GM12878 (cell line): ENCODE results near the gene TTC23. TPM values are rescaled to one million over a fixed set of nuclear protein-coding genes. Genes with fewer than 3 reads are reported as not detected.
A peak's percentile ranks its signal among the peaks of the same experiment; 100 is the strongest.

Source experiments
- BACH1 ChIP-seq: fragments of 450-650 bp; IDR thresholded peaks from 2 replicates; pipeline ENCODE4 v1.6.1; 2017; ENCODE audit warnings: mild to moderate bottlenecking, borderline replicate concordance
- BCL11A ChIP-seq: IDR thresholded peaks from 2 replicates; pipeline ENCODE4 v1.6.1; 2011; ENCODE audit warnings: low read depth, low read length
- BRCA1 ChIP-seq: IDR thresholded peaks from 2 replicates; pipeline ENCODE4 v1.6.1; 2011; ENCODE audit warnings: low read depth, low read length, improper control_type of control experiment
- CBX3 ChIP-seq: fragments of 200-600 bp; sonication (generic); IDR thresholded peaks from 2 replicates; pipeline ENCODE4 v1.6.1; 2016; ENCODE audit warnings: low read depth, borderline replicate concordance
- EED ChIP-seq: sonication (generic); IDR thresholded peaks from 2 replicates; pipeline ENCODE4 v1.6.1; 2016; ENCODE audit warnings: antibody characterized with exemption, low read depth
- EP300 ChIP-seq, 2 experiments: fragments of 150-350 bp in 1 of 2; IDR thresholded peaks; 2 replicates each; pipeline ENCODE4 v1.6.1; 2011 to 2012; ENCODE audit warnings: low read depth in 2 of 2, low read length in 2 of 2, borderline replicate concordance in 1 of 2, improper control_type of control experiment in 1 of 2, inconsistent platforms in 1 of 2; ENCODE audit not compliant: control insufficient read depth in 1 of 2
- EZH2 ChIP-seq: IDR thresholded peaks from 2 replicates; pipeline ENCODE4 v1.6.1; 2012; ENCODE audit warnings: low read depth, mild to moderate bottlenecking, control low read depth, inconsistent platforms, low read length, borderline replicate concordance; ENCODE audit not compliant: control insufficient read depth
- IKZF1 ChIP-seq: fragments of 450-650 bp; conservative IDR thresholded peaks from 2 replicates; pipeline ENCODE4 v1.6.1; 2017; ENCODE audit warnings: antibody characterized with exemption, mild to moderate bottlenecking
- MYC ChIP-seq: IDR thresholded peaks from 2 replicates; pipeline ENCODE4 v1.6.1; 2011; ENCODE audit warnings: mild to moderate bottlenecking, low read length, moderate library complexity, inconsistent platforms; ENCODE audit not compliant: insufficient read depth, insufficient replicate concordance, insufficient read length, severe bottlenecking
- NFIC ChIP-seq: IDR thresholded peaks from 2 replicates; pipeline ENCODE4 v1.6.1; 2012; ENCODE audit warnings: low read depth, mild to moderate bottlenecking, inconsistent platforms, low read length, moderate library complexity
- NFXL1 ChIP-seq: fragments of 450-650 bp; IDR thresholded peaks from 2 replicates; pipeline ENCODE4 v1.6.1; 2017; ENCODE audit warnings: antibody characterized with exemption, mild to moderate bottlenecking, borderline replicate concordance
- POLR2AphosphoS2 ChIP-seq: IDR thresholded peaks from 2 replicates; pipeline ENCODE4 v1.6.1; 2011; ENCODE audit warnings: low read depth, mild to moderate bottlenecking, low read length, improper control_type of control experiment, moderate library complexity
- SIN3A ChIP-seq: IDR thresholded peaks from 2 replicates; pipeline ENCODE4 v1.6.1; 2012; ENCODE audit warnings: low read depth, low read length, improper control_type of control experiment
- SMAD1 ChIP-seq: fragments of 450-650 bp; IDR thresholded peaks from 2 replicates; pipeline ENCODE4 v1.6.1; 2018; ENCODE audit warnings: mild to moderate bottlenecking, low read depth; ENCODE audit not compliant: partially characterized antibody
- TARDBP ChIP-seq: IDR thresholded peaks from 2 replicates; pipeline ENCODE4 v1.6.1; 2016; ENCODE audit warnings: borderline replicate concordance
- TBL1XR1 ChIP-seq: IDR thresholded peaks from 2 replicates; pipeline ENCODE4 v1.6.1; 2012; ENCODE audit warnings: low read depth, low read length, improper control_type of control experiment
- ZNF207 ChIP-seq: fragments of 450-650 bp; IDR thresholded peaks from 2 replicates; pipeline ENCODE4 v1.6.1; 2014; ENCODE audit warnings: antibody characterized with exemption, mild to moderate bottlenecking, borderline replicate concordance
- ZNF384 ChIP-seq: IDR thresholded peaks from 2 replicates; pipeline ENCODE4 v1.6.1; 2012; ENCODE audit warnings: low read depth, mild to moderate bottlenecking, low read length, improper control_type of control experiment, borderline replicate concordance
- ZZZ3 ChIP-seq: IDR thresholded peaks from 2 replicates; pipeline ENCODE4 v1.6.1; 2011; ENCODE audit warnings: low read depth; ENCODE audit not compliant: control insufficient read depth, insufficient read length
- polyA plus RNA-seq, 11 experiments: library from polyadenylated mRNA; depleted of rRNA in 4 of 11; unstranded in 6 of 11; stranded (reverse) in 5 of 11; fragments of >200 nt; fragmentation: Nextera tagmentation in 4 of 11; fragmentation: Illumina TruSeq in 1 of 11; extraction: Ambion mirVana in 4 of 11; extraction: Trizol in 1 of 11; gene quantifications; 1 replicate in 1 of 11; 2 replicates in 10 of 11; pipeline versions ENCODE4 v1.2.1 to v1.2.3, GENCODE V29; 2011 to 2016; ENCODE audit warnings: inconsistent platforms in 2 of 11, missing spikeins in 2 of 11, low read depth in 1 of 11
- total RNA-seq, 4 experiments: library from RNA; depleted of rRNA in 3 of 4; stranded (reverse); fragments of >200 nt in 3 of 4; fragmentation: Illumina TruSeq in 1 of 4; extraction: Trizol in 1 of 4; gene quantifications; 2 replicates each; pipeline versions ENCODE4 v1.2.1 to v1.2.3, GENCODE V29; 2013 to 2021
- TF ChIP-seq, protein P1 (sequence below): fragments of 450-650 bp; formaldehyde crosslinking; IDR thresholded peaks from 2 replicates; pipeline ENCODE4 v1.4.0; 2022; ENCODE audit warnings: mild to moderate bottlenecking, moderate library complexity
- TF ChIP-seq, protein P2 (sequence below): fragments of 150-350 bp; IDR thresholded peaks from 2 replicates; pipeline ENCODE4 v1.6.1; 2014; ENCODE audit warnings: mild to moderate bottlenecking, low read depth, low read length
- TF ChIP-seq, protein P3 (sequence below): fragments of 450-650 bp; IDR thresholded peaks from 2 replicates; pipeline ENCODE4 v1.6.1; 2014; ENCODE audit warnings: mild to moderate bottlenecking
- TF ChIP-seq, protein P4 (sequence below): IDR thresholded peaks from 2 replicates; pipeline ENCODE4 v1.6.1; 2012; ENCODE audit warnings: low read depth, low read length, improper control_type of control experiment

The TTC23 gene
- total and polyA plus RNA-seq, 10 of the 15 experiments (the other 5 are each of a cell fraction or from before 2014, with no cell fraction given), result 1.2 to 9.0 (median 6.5) TPM

DNA sequence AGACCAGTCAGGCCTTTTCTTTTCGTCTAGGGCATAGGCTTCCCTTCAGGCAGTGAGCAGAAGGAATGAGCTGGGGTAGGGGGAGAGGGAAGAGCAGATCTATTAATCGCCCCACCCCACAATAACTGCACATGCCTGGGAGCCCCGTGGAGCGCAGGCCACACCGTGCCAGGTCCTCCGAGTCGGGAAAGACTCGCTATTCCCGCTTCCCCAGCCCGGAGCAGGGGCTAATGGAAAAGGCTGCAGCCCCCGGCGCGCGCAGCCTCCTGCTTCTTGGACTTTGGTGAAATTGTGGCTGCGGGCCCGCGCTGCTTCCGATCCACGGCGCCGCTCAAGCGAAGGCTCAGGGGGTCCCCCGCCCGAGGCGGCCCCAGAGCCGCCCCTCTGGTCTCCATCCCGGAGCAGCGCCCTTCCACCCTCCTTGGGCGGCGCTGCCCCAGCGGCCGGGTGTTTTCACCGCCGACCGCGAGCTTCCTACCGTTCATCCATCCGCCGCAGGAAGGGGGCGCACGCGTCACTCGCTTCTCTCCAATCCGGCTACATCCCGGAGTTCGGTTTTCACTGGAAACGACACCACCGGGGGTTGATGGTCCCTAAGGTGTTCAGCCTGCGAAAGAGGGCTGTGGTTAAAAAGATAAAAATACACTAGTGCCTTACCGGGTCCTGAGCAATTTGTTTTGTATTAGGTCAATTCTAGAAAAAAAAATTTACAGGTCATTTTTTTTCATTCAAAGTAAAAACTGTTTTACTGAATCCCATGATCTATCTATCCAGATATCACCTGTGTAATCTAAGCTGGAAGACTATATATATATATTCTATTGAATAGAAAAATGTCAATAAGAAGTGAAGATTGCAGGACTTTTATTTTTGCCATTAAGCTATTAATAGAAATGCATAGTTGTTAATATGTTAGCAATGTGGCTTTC, 148.9 kb downstream of the TTC23 start (continued):
- TF ChIP-seq, protein P1, sequence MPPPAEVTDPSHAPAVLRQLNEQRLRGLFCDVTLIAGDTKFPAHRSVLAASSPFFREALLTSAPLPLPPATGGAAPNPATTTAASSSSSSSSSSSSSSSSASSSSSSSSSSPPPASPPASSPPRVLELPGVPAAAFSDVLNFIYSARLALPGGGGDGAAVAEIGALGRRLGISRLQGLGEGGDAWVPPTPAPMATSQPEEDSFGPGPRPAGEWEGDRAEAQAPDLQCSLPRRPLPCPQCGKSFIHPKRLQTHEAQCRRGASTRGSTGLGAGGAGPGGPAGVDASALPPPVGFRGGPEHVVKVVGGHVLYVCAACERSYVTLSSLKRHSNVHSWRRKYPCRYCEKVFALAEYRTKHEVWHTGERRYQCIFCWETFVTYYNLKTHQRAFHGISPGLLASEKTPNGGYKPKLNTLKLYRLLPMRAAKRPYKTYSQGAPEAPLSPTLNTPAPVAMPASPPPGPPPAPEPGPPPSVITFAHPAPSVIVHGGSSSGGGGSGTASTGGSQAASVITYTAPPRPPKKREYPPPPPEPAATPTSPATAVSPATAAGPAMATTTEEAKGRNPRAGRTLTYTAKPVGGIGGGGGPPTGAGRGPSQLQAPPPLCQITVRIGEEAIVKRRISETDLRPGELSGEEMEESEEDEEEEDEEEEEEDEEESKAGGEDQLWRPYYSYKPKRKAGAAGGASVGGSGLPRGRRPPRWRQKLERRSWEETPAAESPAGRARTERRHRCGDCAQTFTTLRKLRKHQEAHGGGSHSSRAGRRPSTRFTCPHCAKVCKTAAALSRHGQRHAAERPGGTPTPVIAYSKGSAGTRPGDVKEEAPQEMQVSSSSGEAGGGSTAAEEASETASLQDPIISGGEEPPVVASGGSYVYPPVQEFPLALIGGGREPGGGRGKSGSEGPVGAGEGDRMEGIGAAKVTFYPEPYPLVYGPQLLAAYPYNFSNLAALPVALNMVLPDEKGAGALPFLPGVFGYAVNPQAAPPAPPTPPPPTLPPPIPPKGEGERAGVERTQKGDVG, result no peak
- TF ChIP-seq POLR2AphosphoS2 (no peak), MYC (no peak), EED (peak; percentile 44; the same call in 1 of the 2 replicates), IKZF1 (peak; percentile 55), SIN3A (no peak), EZH2 (no peak), ZNF384 (0 out of 2 replicates have a peak, but pooled peaks have one; percentile 9), NFXL1 (no peak), ZNF207 (no peak), TBL1XR1 (no peak), BRCA1 (no peak), ZZZ3 (no peak), NFIC (no peak), EP300 (IDR thresholded peaks at IDR 0.05; ENCODE audit: borderline replicate concordance in 1 of 2, control insufficient read depth in 1 of 2, low read depth in 2 of 2, low read length in 2 of 2) (no peak), CBX3 (no peak), TARDBP (no peak), SMAD1 (no peak), BCL11A (no peak), BACH1 (no peak)
- TF ChIP-seq, protein P2, sequence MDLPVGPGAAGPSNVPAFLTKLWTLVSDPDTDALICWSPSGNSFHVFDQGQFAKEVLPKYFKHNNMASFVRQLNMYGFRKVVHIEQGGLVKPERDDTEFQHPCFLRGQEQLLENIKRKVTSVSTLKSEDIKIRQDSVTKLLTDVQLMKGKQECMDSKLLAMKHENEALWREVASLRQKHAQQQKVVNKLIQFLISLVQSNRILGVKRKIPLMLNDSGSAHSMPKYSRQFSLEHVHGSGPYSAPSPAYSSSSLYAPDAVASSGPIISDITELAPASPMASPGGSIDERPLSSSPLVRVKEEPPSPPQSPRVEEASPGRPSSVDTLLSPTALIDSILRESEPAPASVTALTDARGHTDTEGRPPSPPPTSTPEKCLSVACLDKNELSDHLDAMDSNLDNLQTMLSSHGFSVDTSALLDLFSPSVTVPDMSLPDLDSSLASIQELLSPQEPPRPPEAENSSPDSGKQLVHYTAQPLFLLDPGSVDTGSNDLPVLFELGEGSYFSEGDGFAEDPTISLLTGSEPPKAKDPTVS, result no peak
- TF ChIP-seq, protein P3, sequence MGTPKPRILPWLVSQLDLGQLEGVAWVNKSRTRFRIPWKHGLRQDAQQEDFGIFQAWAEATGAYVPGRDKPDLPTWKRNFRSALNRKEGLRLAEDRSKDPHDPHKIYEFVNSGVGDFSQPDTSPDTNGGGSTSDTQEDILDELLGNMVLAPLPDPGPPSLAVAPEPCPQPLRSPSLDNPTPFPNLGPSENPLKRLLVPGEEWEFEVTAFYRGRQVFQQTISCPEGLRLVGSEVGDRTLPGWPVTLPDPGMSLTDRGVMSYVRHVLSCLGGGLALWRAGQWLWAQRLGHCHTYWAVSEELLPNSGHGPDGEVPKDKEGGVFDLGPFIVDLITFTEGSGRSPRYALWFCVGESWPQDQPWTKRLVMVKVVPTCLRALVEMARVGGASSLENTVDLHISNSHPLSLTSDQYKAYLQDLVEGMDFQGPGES, result no peak
- TF ChIP-seq, protein P4, sequence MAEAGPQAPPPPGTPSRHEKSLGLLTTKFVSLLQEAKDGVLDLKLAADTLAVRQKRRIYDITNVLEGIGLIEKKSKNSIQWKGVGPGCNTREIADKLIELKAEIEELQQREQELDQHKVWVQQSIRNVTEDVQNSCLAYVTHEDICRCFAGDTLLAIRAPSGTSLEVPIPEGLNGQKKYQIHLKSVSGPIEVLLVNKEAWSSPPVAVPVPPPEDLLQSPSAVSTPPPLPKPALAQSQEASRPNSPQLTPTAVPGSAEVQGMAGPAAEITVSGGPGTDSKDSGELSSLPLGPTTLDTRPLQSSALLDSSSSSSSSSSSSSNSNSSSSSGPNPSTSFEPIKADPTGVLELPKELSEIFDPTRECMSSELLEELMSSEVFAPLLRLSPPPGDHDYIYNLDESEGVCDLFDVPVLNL, result no peak
